ENCODE measurements around the gene ANG.
"Not testable (repeated sequence)": the region's sequence is repeated elsewhere in the genome, so short reads cannot be mapped to it uniquely, and the experiment has no call there.

ANG gene

DNA sequence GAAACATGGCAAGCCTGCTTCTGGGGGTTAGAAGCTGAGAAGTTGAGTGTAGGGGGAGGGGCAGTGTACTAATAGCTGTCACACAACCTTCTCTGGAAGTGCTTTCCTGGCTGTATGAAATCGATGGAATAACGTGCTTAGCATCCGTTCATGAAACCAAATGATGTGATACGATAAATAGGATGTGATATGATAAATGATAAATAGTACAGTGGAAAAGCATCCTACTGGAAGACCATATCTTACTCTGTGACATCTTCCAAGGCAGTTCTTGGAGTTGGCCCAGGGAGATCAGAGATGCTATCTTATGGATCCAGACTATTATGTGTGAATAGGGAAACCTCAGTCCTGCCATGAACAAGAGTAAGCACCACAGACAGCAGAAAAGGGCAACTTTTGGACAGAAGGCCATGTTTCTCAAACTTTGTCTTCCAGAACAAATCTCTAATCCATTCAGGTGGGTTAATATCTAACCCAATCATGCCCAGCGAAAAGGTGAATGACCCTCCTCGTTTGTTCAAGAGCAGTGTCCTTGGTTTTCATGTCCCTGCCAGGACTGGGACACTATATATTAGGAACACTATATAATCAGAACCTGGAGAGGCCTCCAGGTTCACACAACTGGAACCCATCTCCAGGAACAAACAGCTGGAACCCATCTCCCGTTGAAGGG, at the start of gene ANG:
TSS of gene ANG (plus strand) at position 598 of the 673 bp plus-strand sequence. CDS start 4,801 bp downstream, outside the sequence.
- no peak for DNase-seq

GRCh38 chr14:20641591-20641990, 47.0 kb upstream of the ANG start, which contains the start of gene OR6S1:
Gene OR6S1, minus strand, starts transcription at chr14:20641691. Its CDS starts 0 bp downstream, at chr14:20641691.
- DNase-seq = no peak

DNA sequence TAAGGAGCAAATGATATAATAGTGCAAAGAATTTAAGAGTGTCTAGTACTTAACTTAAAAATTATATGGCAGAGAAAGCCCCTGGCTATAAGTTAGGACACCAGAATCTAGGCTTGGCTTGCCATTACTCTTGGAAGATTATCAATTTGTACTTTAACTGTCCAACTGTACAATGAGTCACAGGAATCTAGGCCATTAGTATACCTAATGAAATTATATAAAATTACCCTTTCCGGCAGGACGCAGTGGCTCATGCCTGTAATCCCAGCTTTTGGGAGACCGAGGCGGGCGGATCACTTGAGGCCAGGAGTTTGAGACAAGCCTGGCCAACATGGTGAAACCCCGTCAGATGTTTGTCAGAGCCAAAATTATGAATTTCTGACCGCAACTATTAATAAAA, 46.4 kb upstream of the ANG start:
- no peak for DNase-seq

- DNase-seq = not testable (repeated sequence)
These were observed 45.8 kb upstream of the ANG start for GRCh38 chr14:20642755-20643154.

- DNase-seq = no peak
These were observed 44.0 kb upstream of the ANG start for GRCh38 chr14:20644520-20644919.

- DNase-seq = no peak
These were observed 43.1 kb upstream of the ANG start for GRCh38 chr14:20645481-20645880.

GRCh38 chr14:20652996-20653975, 35.3 kb upstream of the ANG start:
- no peak for DNase-seq

- DNase-seq = no peak
These were observed 32.7 kb upstream of the ANG start for GRCh38 chr14:20655851-20656250.

GRCh38 chr14:20656274-20656673, 32.3 kb upstream of the ANG start:
- DNase-seq = no peak

GRCh38 chr14:20657216-20658211, 31.1 kb upstream of the ANG start:
- DNase-seq = no peak

- DNase-seq = no peak
These were observed 30.3 kb upstream of the ANG start for GRCh38 chr14:20658246-20658645.

- DNase-seq = no peak
These were observed 29.2 kb upstream of the ANG start for GRCh38 chr14:20659336-20659735.

- DNase-seq = no peak
These were observed 28.7 kb upstream of the ANG start for GRCh38 chr14:20659813-20660395.

DNA sequence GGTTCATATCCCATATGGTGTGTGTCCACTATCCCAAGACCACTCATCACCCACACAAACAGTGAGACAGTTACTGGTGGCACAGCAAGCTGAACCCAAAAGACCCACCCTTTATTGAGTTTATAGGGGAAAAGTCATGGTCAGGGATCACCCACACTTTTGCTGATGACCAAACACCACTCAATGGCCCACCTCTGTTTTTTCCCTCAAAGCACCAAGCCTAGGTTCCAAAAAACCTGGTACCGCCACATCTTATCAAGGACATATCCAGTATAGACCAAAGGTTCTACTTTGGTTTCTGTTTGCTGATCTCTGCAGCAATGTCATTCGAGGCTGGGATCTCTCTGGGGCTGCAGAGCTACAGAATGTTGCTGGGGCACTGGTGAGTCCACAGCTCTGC, 27.4 kb upstream of the ANG start:
- DNase-seq = no peak

DNA sequence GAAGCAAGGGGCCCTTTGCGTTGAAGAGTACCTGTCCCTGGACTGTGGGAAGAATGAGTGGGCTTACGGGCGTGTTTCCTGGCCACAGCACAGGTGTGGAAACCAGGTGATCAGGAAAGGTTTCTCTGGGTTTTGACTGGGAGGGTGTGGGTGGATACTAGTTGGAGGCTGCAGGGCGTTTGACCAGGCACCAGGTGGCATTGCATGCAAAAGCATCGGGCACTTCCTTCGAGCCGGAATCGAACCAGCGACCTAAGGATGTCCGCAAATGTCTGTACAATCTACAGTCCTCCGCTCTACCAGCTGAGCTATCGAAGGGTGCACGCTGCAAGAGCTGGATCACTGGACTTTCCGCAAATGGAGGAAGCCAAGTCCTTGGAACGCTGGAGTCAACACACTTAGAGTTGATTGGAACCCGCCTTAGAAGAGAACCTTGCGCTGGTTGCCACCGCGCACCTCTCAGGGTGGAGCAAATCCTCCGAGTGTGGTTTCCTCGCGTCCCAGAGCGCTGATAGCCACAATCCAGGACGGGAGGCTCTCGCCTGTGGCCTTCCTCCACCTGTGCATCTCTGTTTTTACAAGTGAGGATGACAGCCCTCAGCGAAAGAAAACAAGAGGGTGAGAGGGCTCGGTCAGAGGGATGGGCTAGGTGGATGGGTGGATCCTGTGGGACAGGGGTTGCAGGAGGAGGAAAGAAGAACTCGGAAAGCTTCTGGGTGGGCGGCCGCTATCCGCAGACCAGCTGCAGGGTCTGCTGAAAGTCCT, 25.4 kb upstream of the ANG start:
- no peak for DNase-seq

GRCh38 chr14:20666400-20666961, 22.1 kb upstream of the ANG start:
- not testable (repeated sequence) for DNase-seq

- no peak for DNase-seq
These were observed 20.6 kb upstream of the ANG start for GRCh38 chr14:20667957-20668356.

GRCh38 chr14:20668969-20669368, 19.6 kb upstream of the ANG start:
- DNase-seq = no peak

- no peak for DNase-seq
These were observed 16.8 kb upstream of the ANG start for GRCh38 chr14:20671597-20672283.

DNA sequence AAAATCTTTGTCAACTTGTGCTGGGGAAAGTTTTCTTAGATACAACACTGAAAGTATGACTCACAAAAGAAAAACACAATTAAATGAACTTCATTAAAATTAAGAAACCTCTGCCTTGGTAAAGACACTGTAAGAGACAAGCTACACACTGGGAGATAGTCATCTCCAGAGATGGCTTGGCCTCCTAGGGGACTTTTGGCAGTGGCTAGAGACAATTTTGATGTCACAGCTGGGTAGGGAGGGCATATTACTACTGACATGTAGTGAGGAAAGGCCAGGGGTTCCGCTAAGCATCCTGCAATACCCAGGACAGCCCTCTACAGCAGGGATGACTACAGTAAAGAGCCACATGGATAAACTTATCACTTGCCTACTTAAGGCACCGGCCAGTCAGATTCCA, 12.9 kb upstream of the ANG start:
- DNase-seq = no peak

DNA sequence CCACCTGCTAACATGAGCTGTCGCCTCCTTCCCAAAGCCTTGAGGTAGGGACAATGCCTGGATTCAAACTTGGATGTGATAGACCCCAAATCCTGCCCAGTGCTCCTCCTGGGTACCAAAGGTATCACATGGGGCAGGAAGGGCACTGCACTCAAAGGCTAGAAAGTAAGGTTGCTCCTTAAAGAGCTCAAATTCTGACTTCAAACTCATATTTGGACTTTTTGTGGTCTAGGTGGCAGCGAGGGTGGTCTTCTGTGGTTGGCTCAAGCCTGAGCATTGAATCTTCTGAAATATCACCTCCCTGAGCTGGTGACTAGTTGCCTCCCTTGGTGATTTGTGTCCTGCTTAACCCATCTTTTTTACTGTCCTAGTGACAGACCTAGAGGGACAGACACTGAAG, 12.5 kb upstream of the ANG start:
- no peak for DNase-seq
